NCI-H82 (cell line): ENCODE data around the gene BCAT1.

Experiments
- DNase-seq: peaks from one replicate; lab custom pipeline; 2025; lab: John Stamatoyannopoulos, UW

Gene BCAT1

GRCh38 chr12:24768415-24768814 is 180.5 kb downstream of the BCAT1 start:
- no peak for DNase-seq

DNA sequence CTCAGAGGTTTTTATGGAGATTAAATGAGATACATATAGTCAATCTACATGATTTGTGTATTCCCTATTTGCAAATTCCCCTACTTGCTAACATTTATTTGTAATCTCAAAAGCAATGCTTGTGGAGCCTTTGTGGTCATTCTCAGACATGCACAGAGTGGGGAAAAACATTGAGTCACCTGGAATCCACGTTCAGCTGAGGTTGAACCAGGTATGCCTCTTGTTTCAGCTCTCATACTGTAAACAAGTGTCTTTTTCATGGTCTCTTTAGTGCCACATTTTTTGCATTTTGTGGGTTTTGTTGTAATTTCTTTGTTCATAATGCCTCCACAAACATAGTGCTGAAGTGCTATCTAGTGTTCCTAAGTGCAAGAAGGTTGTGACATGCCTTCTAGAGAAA is 181.9 kb downstream of the BCAT1 start:
- no peak for DNase-seq

DNA sequence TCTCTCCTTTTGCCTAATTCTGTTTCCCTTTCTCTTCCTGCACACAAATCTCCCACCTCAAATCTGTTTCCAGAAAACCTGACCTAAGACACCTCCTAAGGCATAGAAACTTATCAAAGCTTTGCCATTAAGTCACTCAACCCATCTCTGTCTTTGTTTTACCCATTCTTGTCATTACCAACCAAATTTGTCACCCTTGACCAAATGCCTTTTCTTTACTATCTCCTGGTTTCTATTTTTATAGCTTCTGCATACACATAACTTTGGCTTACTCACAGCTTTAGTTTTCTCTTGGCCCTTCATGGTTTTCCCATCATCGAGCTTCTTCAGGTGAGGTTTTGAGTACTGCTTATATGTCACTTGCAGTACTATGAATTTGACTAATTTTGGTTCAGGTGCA is 184.2 kb downstream of the BCAT1 start:
- DNase-seq: no peak

DNA sequence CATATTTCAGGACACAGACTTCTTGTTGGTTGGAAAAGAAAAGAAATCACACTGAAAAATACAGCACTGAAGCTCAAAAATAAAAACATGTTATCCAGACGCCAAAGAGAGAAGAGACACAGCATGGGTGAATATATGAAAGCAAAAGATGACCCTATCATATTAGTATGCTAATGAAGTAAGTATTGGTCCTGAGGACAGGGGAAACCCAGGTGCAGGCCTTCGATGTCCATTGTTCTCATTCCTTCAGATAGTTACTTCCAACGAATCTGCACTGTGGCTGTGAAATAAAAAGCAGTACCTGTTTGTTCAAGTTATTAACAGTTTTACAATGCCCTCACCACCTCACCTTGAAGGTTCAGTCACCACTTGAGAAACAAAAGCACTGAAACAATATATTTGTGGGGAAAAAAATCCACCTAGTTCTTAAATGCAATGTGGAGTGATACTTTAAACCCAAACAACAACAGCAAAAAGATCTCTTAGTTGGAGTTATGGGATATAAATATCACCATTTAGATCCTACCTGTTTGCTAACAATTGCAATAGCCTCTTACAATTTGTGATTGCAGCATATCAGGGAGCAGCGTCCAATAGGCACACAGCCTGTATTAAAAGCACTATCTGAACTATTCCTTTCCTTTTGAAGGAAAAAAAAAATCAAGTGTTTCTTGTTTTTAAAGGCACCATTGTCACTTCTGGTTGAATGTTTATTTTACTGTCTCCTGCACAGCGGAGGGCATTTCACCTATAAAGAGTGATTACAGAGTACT is 188.1 kb downstream of the BCAT1 start:
- no peak for DNase-seq

DNA sequence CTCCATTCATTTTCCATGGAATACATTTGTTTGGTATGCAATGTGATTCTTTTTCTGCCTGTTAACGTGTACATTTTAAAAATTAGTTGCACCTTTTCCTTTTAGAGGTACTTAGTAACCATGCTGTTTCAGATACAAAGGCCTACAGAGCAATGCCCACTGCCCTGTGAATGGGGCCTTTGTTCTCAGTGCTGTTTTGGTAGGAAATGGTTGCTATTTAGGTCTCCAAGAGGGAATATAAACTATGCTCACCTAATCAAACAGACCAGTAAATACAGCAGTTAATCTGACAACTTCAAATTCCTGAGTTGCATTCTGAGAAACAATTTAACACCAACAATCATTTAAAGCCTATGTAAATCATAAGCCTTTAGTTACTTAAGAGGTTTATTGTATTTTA is 188.7 kb downstream of the BCAT1 start:
- no peak for DNase-seq
